Upper lobe of left lung (tissue), 4 donors: ENCODE data around the gene MPRIP.

Experiments
- POLR2A ChIP-seq, 4 donors: fragments of 450-650 bp; IDR thresholded peaks; one replicate each; pipeline ENCODE4 v1.5.1; 2016 to 2017; ENCODE audit warnings: antibody characterized with exemption in 4 of 4, mild to moderate bottlenecking in 2 of 4
- POLR2AphosphoS5 ChIP-seq, 2 donors: sonication (generic); formaldehyde crosslinking; IDR thresholded peaks; one replicate each; pipeline ENCODE4 v1.5.1; 2017; ENCODE audit warnings: antibody characterized with exemption in 2 of 2

DNA sequence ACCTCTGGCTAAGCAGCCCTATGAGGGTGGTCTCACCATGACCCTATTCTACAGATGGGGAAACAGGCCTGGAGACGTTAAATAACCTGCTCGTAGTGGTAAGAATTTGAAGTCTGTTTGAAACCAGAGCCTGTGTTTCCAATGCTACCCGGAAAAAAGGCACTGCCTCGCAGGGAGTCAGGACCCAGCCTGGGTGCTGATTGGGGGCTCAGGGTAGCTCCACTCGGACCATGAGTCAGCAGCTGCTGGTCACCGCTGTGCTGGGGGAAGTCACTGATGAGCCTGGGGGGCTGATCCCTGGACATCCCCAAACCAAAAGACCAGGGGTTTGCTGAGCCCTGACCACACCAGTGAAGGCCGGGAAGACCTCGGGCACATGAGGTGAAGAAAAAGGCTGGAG, 173.3 kb downstream of the MPRIP start:
- TF ChIP-seq POLR2AphosphoS5 (IDR thresholded peaks at IDR 0.05) = no peak
- TF ChIP-seq POLR2A (IDR thresholded peaks at IDR 0.05) = no peak
